ENCODE data around the gene POMGNT2.

POMGNT2 gene

DNA sequence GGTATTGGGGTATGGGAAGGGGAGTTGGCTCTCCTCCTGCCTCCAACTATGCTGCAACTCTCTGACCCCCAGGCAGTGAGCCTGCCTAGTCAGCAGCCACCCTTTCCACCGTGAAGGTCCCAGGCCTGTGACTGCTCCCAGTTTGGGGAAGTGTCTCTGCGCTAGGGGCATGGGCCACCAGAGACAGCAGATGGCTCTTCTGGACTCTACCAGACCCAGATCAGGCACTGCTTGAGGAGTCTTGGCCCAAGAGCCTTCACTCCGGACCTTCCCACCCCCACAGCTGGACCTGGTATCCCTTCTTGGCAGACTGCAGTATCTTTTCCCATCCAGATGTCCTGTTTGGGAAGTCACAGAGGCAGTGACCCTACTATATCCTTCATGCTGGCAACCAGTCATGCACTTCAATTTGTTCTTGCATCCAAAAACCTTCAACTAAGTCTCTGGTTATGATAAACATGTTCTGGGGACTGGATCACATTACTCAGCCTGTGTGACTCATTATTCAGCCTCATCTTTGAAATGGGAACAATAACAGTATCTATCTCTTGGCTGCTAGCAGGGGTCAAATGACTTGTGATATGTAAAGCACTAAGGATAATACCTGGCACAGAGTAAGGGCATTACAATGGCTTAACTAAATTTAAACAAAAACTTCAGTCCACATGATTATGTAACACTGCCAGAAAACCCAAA, 62.7 kb downstream of the POMGNT2 start:
- DNase-seq: no peak

DNA sequence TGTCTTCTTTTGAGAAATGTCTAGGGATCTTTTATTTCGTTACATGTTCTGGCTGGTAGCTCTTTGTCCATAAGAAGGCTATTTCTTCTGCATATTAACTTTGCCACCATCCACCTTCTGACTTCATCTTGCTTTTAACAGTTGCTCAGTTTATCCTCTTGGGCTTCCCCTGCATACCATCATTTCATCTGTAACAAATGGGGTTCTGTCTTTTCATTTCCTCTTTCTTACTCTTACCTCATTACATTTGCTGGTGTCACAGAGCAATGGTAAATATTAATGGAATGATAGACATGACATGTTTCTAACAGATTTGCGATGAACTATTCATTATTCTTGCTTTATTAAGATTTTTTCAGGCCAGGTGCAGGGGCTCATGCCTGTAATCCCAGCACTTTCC, 64.4 kb downstream of the POMGNT2 start:
- no peak for DNase-seq

DNA sequence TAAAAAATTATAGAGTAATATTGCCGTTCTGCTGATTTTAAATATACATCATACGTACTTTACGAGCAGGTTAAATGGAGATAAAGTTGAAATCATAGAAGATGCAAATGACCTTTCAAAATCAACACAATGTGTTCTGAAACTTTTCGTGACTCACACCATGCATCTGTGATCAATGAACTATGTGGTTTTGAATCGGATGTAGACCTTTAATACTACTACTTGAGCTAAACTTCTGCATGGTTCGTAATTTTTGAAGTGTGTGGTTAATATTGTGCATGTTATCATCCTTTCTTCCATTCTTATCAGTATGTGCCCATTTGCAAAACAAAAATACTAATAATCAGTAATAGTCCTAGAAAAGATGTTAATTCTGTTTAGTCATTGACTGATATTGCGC, 67.9 kb downstream of the POMGNT2 start:
- no peak for DNase-seq

GRCh38 chr3:43036621-43037423, 69.1 kb downstream of the POMGNT2 start:
- DNase-seq: no peak

GRCh38 chr3:43035801-43036365, 70.0 kb downstream of the POMGNT2 start:
- no peak for DNase-seq

DNA sequence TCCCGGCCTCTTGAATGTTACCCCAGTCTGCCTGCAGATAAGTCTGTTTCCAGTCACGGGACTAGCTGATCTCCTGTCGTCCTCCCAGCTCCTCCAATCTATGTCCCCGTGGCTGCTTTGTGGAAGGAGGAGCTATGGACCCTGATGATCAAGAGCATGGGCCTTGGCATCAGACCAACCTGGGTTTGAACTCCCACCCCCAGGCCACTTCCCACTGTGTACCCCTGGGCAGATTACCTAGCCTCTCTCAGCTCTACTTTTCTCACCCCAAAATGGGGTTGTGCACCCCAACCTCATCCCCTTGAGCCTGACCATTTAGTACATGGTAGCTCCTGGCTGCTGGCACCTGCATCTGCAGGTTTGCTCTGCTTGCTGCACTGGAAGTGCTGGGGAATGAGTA, 71.0 kb downstream of the POMGNT2 start:
- no peak for DNase-seq

DNA sequence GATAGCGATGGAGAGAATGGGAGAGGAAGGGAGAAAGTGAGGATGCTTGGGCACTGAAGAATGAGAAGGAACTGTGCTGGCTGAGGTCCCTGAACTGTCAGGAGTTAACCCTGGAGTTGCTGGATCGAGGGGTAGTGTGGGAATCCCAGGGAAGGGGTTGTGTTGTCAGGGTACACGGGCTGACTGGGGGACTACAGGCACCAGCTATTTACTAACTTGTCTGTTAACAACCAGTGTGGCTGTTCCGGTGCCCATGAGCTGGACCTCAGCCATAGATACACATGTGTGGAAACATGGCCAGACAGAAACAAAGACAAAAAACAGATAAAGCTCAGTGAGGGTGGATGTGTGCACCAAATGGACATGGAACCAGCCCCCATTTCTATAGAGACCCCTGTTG, 71.7 kb downstream of the POMGNT2 start:
- no peak for DNase-seq

GRCh38 chr3:43032646-43033628, 72.9 kb downstream of the POMGNT2 start:
- DNase-seq: no peak

GRCh38 chr3:43031889-43032545, 73.9 kb downstream of the POMGNT2 start:
- DNase-seq: no peak

- no peak for DNase-seq
Observed at GRCh38 chr3:43031485-43031884, 74.4 kb downstream of the POMGNT2 start.

GRCh38 chr3:43030162-43030935, 75.5 kb downstream of the POMGNT2 start:
- no peak for DNase-seq

All from eye (tissue), 1 donor.